Endothelial cell of umbilical vein (primary cell): Measurements from ENCODE around the gene NLRP5. TPM values are rescaled to one million over a fixed set of nuclear protein-coding genes. Genes with fewer than 3 reads are reported as not detected.

Experiments
- BruUV-seq: library from RNA; stranded (reverse); fragments of 400-500 nt; replicated peaks from 2 replicates; lab custom pipeline; 2021; lab: Mats Ljungman, UMichigan
- CTCF ChIA-PET: fragments of 300-600, 350-600 bp; sonication (Branson Sonifier 250); formaldehyde crosslinking; loops from one replicate; lab custom pipeline; 2021; ENCODE audit warnings: antibody characterized with exemption, inconsistent platforms; lab: Charles Lee
- POLR2A ChIA-PET: fragments of 300-600, 350-600 bp; sonication (Branson Sonifier 250); formaldehyde crosslinking; loops from one replicate; lab custom pipeline; 2021; ENCODE audit warnings: antibody characterized with exemption, inconsistent platforms; lab: Charles Lee
- DNase-seq: peaks from one replicate; pipeline ENCODE4 v3.0.0-alpha.2; 2011; ENCODE audit warnings: low read depth, low spot score
- FAIRE-seq: peaks from 2 replicates; lab custom pipeline; 2011; peaks lifted over from hg19 to GRCh38; lab: Jason Lieb, UNC
- H2AFZ ChIP-seq: 2 replicates; pipeline ENCODE4 v1.6.0; 2012; ENCODE audit warnings: low read depth, low read length, control low read depth, inconsistent platforms
- H3K27ac ChIP-seq: 2 replicates; pipeline ENCODE4 v1.5.1; 2011; ENCODE audit warnings: low read depth, mild to moderate bottlenecking, control low read depth, low read length, moderate library complexity; ENCODE audit not compliant: insufficient read depth
- H3K27me3 ChIP-seq, 2 experiments: 2 replicates each; pipeline versions ENCODE4 v1.6.0 to v1.6.1; 2011; ENCODE audit warnings: low read length in 2 of 2, mixed read lengths in 1 of 2; ENCODE audit not compliant: control insufficient read depth in 2 of 2, insufficient read depth in 2 of 2
- H3K36me3 ChIP-seq, 2 experiments: 2 replicates in 1 of 2; 3 replicates in 1 of 2; pipeline ENCODE4 v1.5.1; 2011; ENCODE audit warnings: low read length in 2 of 2, mild to moderate bottlenecking in 1 of 2, moderate library complexity in 1 of 2; ENCODE audit not compliant: control insufficient read depth in 2 of 2, insufficient read depth in 2 of 2; ENCODE audit errors: extremely low read depth in 1 of 2
- H3K4me1 ChIP-seq: 3 replicates; pipeline ENCODE4 v1.5.1; 2011; ENCODE audit warnings: mild to moderate bottlenecking, low read length; ENCODE audit not compliant: control insufficient read depth, insufficient read depth; ENCODE audit errors: extremely low read depth
- H3K4me2 ChIP-seq: 2 replicates; pipeline ENCODE4 v1.6.1; 2011; ENCODE audit warnings: low read length, control low read depth, mixed read lengths; ENCODE audit not compliant: insufficient read depth
- H3K4me3 ChIP-seq, 3 experiments: fragments of 200-600 bp in 1 of 3; sonication (generic), shearing (Covaris generic) in 1 of 3; replicated peaks in 1 of 3; 2 replicates each; pipeline ENCODE4 v1.5.1; 2011 to 2016; ENCODE audit warnings: control low read depth in 3 of 3, low read length in 3 of 3, mild to moderate bottlenecking in 2 of 3, inconsistent platforms in 1 of 3, low read depth in 1 of 3, moderate library complexity in 1 of 3; ENCODE audit not compliant: insufficient read depth in 1 of 3
- H3K79me2 ChIP-seq: 2 replicates; pipeline ENCODE4 v1.6.0; 2012; ENCODE audit warnings: low read length, inconsistent platforms; ENCODE audit not compliant: control insufficient read depth, insufficient read depth
- H3K9ac ChIP-seq: replicated peaks from 2 replicates; pipeline ENCODE3; 2011; ENCODE audit warnings: low read length, control low read depth; ENCODE audit not compliant: insufficient read depth; ENCODE audit errors: extremely low read depth
- H3K9me1 ChIP-seq: replicated peaks from 3 replicates; pipeline ENCODE4 v1.6.0; 2011; ENCODE audit warnings: mild to moderate bottlenecking, low read length; ENCODE audit not compliant: control insufficient read depth, insufficient read depth; ENCODE audit errors: extremely low read depth
- H3K9me3 ChIP-seq: replicated peaks from 2 replicates; pipeline ENCODE4 v1.5.1; 2012; ENCODE audit warnings: low read length, inconsistent platforms; ENCODE audit not compliant: control insufficient read depth, insufficient read depth
- H4K20me1 ChIP-seq: replicated peaks from 2 replicates; pipeline ENCODE3; 2011; ENCODE audit warnings: mild to moderate bottlenecking, low read length; ENCODE audit not compliant: control insufficient read depth, insufficient read depth; ENCODE audit errors: extremely low read depth
- EZH2 ChIP-seq: IDR thresholded peaks from 2 replicates; pipeline ENCODE4 v1.6.1; 2012; ENCODE audit warnings: borderline replicate concordance, low read depth, mild to moderate bottlenecking, moderate library complexity, low read length, inconsistent platforms; ENCODE audit not compliant: severe bottlenecking
- FOS ChIP-seq: IDR thresholded peaks from 2 replicates; pipeline ENCODE4 v1.6.1; 2011; ENCODE audit warnings: mild to moderate bottlenecking, low read length, moderate library complexity, borderline replicate concordance; ENCODE audit not compliant: insufficient read depth
- JUN ChIP-seq: IDR thresholded peaks from 2 replicates; pipeline ENCODE4 v1.6.1; 2011; ENCODE audit warnings: borderline replicate concordance, low read depth; ENCODE audit not compliant: insufficient read length, insufficient read depth
- MYC ChIP-seq: IDR thresholded peaks from one replicate; pipeline ENCODE4 v1.6.1; 2011; ENCODE audit warnings: mild to moderate bottlenecking, low read depth, low read length
- POLR2A ChIP-seq: IDR thresholded peaks from 2 replicates; pipeline ENCODE4 v1.6.1; 2012; ENCODE audit warnings: low read depth, mild to moderate bottlenecking, control low read depth, low read length
- POLR2AphosphoS5 ChIP-seq: IDR thresholded peaks from 2 replicates; pipeline ENCODE4 v1.6.1; 2012; ENCODE audit warnings: low read depth, mild to moderate bottlenecking, control low read depth, low read length, moderate library complexity; ENCODE audit not compliant: insufficient read depth
- dilution Hi-C: fragments of 300-500 bp; cut with MboI; formaldehyde crosslinking; loops from one replicate; pipeline ENCODE4 v1.15.0; 2019; ENCODE audit warnings: low sequenced_read_pairs; ENCODE audit not compliant: extremely low pct_ligation_motif_present
- intact Hi-C: fragments of 100-400 bp; cut with micrococcal nuclease; formaldehyde crosslinking; loops from one replicate; pipeline ENCODE4 v1.10.0; 2022
- polyA plus RNA-seq, 4 experiments: library from polyadenylated mRNA; depleted of rRNA in 3 of 4; stranded (reverse) in 3 of 4; unstranded in 1 of 4; fragments of >200 nt; gene quantifications; 2 replicates each; pipeline versions ENCODE4 v1.2.1 to v1.2.3, GENCODE V29; 2011 to 2012; ENCODE audit warnings: missing spikeins in 1 of 4
- total RNA-seq: library from RNA; stranded (reverse); gene quantifications from 2 replicates; pipeline ENCODE4 v1.2.3, GENCODE V29; 2021
- TF ChIP-seq, protein P1 (sequence below), 2 donors: IDR thresholded peaks; 1 replicate in 1 of 2; 2 replicates in 1 of 2; pipeline ENCODE4 v1.5.1; 2011; ENCODE audit warnings: low read length in 2 of 2, mild to moderate bottlenecking in 2 of 2, moderate library complexity in 2 of 2, control low read depth in 1 of 2, inconsistent platforms in 1 of 2, low read depth in 1 of 2; ENCODE audit not compliant: insufficient read depth in 1 of 2; ENCODE audit errors: extremely low read depth in 1 of 2

Gene NLRP5
- total and polyA plus RNA-seq, 2 donors (not counting 3 experiments of a cell fraction or from before 2014, with no cell fraction given) = not detected

DNA sequence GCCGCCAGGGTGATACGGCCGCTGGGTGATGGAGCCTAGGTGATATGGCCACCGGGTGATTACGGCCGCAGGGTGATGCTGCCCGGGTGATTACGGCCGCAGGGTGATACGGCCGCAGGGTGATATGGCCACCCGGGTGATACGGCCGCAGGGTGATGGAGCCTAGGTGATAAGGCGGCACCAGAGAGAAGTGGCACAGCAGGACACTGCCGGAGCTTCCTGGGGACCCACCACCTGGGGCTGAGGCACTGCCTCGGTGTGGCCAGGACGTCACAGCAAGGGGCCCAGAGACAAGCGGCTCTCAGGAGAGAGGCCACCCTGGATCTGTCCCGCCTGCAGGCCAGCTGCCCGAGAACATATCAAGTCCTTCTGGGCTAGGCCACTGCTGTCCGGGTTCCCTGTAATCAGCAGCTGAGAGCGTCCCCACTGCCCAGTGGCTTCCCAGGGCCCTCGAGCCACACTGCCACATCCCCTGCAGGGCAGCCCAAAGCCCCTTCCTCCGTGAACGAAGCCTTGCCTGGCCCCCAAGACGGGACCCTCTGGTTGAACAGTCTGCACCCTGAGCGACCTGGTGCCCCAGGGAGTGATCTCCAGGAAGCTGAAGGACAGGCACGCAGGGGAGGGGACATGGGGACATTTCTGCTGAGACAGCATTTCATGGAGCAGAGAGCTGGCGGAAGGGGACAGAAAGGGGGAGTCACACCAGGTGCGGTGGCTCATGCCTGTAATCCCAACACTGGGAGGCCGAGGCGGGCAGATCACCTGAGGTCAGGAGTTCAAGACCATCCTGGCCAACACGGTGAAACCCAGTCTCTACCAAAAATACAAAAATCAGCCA lies 112.4 kb downstream of the NLRP5 start:
- no TSS peak for BruUV-seq
- no peaks in the 10 kb centered on the region for H3K9me3 ChIP-seq
- intact Hi-C loops (no loop called here), dilution Hi-C loops (no loop called here)
- no peaks in the 10 kb centered on the region for H4K20me1 ChIP-seq
- H3K27me3 ChIP-seq = no peaks in the 10 kb centered on the region
- ChIA-PET POLR2A (no interaction called here), CTCF (interaction anchor here (1.0 kb wide), 1 partner anchor 18 kb away, joined by 4 read pairs; no protein-coding TSS in a partner anchor)
- no peak for TF ChIP-seq POLR2AphosphoS5
- no peak for TF ChIP-seq MYC
- peaks cover 0 to 8% of the 10 kb centered on the region in 2 experiments for H3K36me3 ChIP-seq
- H3K79me2 ChIP-seq = peaks cover 15% of the 10 kb centered on the region
- no peak for DNase-seq
- no peak for FAIRE-seq
- H3K4me3 ChIP-seq = no peak overlapping the region
- no peak overlapping the region for H2AFZ ChIP-seq
- no peaks in the 10 kb centered on the region for H3K4me1 ChIP-seq
- no peak overlapping the region for H3K27ac ChIP-seq
- no peak overlapping the region for H3K9ac ChIP-seq
- H3K4me2 ChIP-seq = no peak overlapping the region
- H3K9me1 ChIP-seq = no peaks in the 10 kb centered on the region

DNA sequence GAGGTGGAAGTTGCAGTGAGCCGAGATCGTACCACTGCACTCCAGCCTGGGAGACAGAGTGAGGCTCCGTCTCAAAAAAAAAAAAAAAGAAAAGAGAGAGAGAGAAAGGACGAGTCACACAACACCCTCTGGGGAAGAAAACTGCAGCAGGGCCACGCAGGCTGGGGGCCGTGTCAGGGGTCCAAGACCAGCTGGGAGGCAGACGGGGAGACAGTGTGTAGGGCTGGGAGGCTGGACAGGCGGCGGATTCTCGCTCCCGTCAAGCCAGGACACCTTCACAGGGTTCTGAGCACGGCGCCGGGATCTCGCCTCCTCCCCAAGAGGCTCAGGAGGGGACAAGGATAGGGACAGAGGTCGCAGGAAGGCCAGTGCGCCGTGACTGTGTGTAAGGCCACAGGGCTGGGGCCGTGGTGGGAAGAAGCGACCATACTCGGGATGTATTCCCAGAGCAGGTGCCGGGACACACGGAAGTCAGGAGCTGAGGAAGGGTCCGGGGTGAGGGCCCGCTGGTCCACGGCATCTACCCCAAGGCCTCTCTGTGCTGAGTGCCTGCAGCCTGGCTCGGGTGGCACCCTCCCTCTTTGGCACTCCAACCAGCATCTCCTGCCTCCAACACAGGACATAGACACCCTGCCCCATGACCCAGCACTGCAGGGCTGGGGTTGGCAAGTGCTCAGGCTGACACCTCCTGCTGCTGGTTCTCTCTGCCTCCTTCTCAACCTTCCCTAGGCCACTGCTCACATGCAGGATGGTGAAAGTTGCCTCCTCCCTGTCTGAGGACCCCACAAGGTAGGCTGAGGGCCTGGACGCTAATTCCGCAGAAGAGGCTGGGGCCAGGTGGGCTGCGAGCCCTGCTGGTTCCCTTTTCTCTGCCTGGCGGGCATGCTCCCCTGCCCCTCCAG lies 113.3 kb downstream of the NLRP5 start:
- H3K79me2 ChIP-seq = peaks cover 21% of the 10 kb centered on the region
- ChIA-PET POLR2A (no interaction called here), CTCF (interaction anchor here (1.0 kb wide), 1 partner anchor 19 kb away, joined by 4 read pairs; no protein-coding TSS in a partner anchor)
- dilution Hi-C loops (no loop called here), intact Hi-C loops (no loop called here)
- H3K9me1 ChIP-seq = no peaks in the 10 kb centered on the region
- H2AFZ ChIP-seq = no peak overlapping the region
- no peaks in the 10 kb centered on the region for H4K20me1 ChIP-seq
- H3K4me2 ChIP-seq = no peak overlapping the region
- H3K9me3 ChIP-seq = no peaks in the 10 kb centered on the region
- H3K4me1 ChIP-seq = no peaks in the 10 kb centered on the region
- H3K9ac ChIP-seq = no peak overlapping the region
- DNase-seq (no peak), FAIRE-seq (no peak)
- H3K27ac ChIP-seq = no peak overlapping the region
- peaks cover 0 to 8% of the 10 kb centered on the region in 2 experiments for H3K36me3 ChIP-seq
- H3K4me3 ChIP-seq = no peak overlapping the region
- TF ChIP-seq POLR2AphosphoS5 (no peak), FOS (no peak), JUN (no peak), POLR2A (no peak), EZH2 (no peak)
- TF ChIP-seq, protein P1, sequence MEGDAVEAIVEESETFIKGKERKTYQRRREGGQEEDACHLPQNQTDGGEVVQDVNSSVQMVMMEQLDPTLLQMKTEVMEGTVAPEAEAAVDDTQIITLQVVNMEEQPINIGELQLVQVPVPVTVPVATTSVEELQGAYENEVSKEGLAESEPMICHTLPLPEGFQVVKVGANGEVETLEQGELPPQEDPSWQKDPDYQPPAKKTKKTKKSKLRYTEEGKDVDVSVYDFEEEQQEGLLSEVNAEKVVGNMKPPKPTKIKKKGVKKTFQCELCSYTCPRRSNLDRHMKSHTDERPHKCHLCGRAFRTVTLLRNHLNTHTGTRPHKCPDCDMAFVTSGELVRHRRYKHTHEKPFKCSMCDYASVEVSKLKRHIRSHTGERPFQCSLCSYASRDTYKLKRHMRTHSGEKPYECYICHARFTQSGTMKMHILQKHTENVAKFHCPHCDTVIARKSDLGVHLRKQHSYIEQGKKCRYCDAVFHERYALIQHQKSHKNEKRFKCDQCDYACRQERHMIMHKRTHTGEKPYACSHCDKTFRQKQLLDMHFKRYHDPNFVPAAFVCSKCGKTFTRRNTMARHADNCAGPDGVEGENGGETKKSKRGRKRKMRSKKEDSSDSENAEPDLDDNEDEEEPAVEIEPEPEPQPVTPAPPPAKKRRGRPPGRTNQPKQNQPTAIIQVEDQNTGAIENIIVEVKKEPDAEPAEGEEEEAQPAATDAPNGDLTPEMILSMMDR (IDR thresholded peaks at IDR 0.05; ENCODE audit: extremely low read depth in 1 of 2, insufficient read depth in 1 of 2, low read depth in 1 of 2, low read length in 2 of 2) = no peak
- no peaks in the 10 kb centered on the region for H3K27me3 ChIP-seq
- BruUV-seq = no TSS peak
